KMS-11 (cell line): Measurements from ENCODE around the gene SSBP3.

ENCODE experiments used
- H2AFZ ChIP-seq: fragments of 200-600 bp; sonication (generic); 2 replicates; pipeline ENCODE4 v1.6.1; 2016; ENCODE audit warnings: antibody characterized with exemption, mixed run types, low read depth
- H3K27ac ChIP-seq: fragments of 200-600 bp; sonication (generic); 2 replicates; pipeline ENCODE4 v1.6.1; 2016; ENCODE audit warnings: mild to moderate bottlenecking, mixed run types
- H3K27me3 ChIP-seq: fragments of 200-600 bp; sonication (generic); 2 replicates; pipeline ENCODE4 v1.6.1; 2017; ENCODE audit warnings: mild to moderate bottlenecking, low read depth, mixed run types, moderate library complexity; ENCODE audit not compliant: insufficient read depth
- H3K36me3 ChIP-seq: fragments of 200-600 bp; sonication (generic); 2 replicates; pipeline ENCODE4 v1.6.1; 2017; ENCODE audit warnings: mild to moderate bottlenecking, mixed run types; ENCODE audit not compliant: insufficient read depth
- H3K4me1 ChIP-seq: fragments of 200-600 bp; sonication (generic); 2 replicates; pipeline ENCODE4 v1.6.1; 2016; ENCODE audit warnings: mild to moderate bottlenecking, low read depth, mixed run types; ENCODE audit not compliant: poor library complexity, severe bottlenecking
- H3K4me2 ChIP-seq: fragments of 200-600 bp; sonication (generic); 2 replicates; pipeline ENCODE4 v1.7.0; 2016; ENCODE audit warnings: mild to moderate bottlenecking, mixed run types
- H3K4me3 ChIP-seq: fragments of 200-600 bp; sonication (generic); IDR thresholded peaks from 2 replicates; pipeline ENCODE4 v1.6.1; 2017; ENCODE audit warnings: low read depth, low read length, mixed read lengths; ENCODE audit not compliant: insufficient read depth
- H3K79me2 ChIP-seq: fragments of 200-600 bp; sonication (generic); 2 replicates; pipeline ENCODE4 v1.6.1; 2016; ENCODE audit warnings: low read depth, mixed run types; ENCODE audit not compliant: insufficient read depth
- H3K9ac ChIP-seq: fragments of 200-600 bp; sonication (generic); 2 replicates; pipeline ENCODE4 v1.6.1; 2016; ENCODE audit warnings: mild to moderate bottlenecking, mixed run types
- H4K20me1 ChIP-seq: fragments of 200-600 bp; sonication (generic); 2 replicates; pipeline ENCODE4 v1.6.1; 2016; ENCODE audit warnings: mild to moderate bottlenecking, mixed run types; ENCODE audit not compliant: insufficient read depth
- CTCF ChIP-seq: fragments of 200-600 bp; sonication (generic); conservative IDR thresholded peaks from 2 replicates; pipeline ENCODE4 v1.6.1; 2017; ENCODE audit warnings: low read depth, mild to moderate bottlenecking, antibody characterized with exemption, low read length, moderate library complexity, mixed read lengths

The SSBP3 gene

GRCh38 chr1:54342288-54342687, 63.9 kb downstream of the SSBP3 start:
- no peaks in the 10 kb centered on the region for H3K4me1 ChIP-seq
- no peak overlapping the region for H3K27ac ChIP-seq
- no peaks in the 10 kb centered on the region for H4K20me1 ChIP-seq

DNA sequence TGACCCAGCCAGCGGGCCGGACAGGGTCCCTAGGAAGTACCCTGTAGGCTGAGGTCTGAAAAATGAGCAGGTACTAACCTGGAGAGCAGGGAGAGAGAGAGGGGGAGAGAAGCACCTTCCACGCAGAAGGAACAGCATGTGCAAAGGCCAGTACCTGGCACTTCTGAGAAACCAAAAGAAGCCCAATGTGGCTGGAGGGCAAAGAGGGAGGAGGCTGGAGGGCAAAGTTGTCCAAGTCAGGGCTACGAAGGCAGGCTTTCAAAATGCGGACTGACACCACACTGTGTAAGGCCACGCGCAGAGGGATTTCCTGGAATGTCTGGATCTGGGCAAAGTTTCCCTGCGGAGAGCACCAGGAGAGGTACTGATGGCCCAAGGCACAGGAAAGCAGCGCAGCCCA, 64.4 kb downstream of the SSBP3 start:
- Histone ChIP-seq H3K9ac (no peak overlapping the region), H4K20me1 (no peaks in the 10 kb centered on the region), H3K36me3 (no peaks in the 10 kb centered on the region), H3K27me3 (no peaks in the 10 kb centered on the region), H3K4me1 (no peaks in the 10 kb centered on the region), H3K4me2 (no peak overlapping the region), H3K27ac (no peak overlapping the region), H3K79me2 (no peaks in the 10 kb centered on the region), H2AFZ (no peak overlapping the region), H3K4me3 (no peak overlapping the region)
- no peak for TF ChIP-seq CTCF

More at GRCh38 chr1:54342288-54342687, 63.9 kb downstream of the SSBP3 start:
- H2AFZ ChIP-seq, result no peak overlapping the region
- H3K9ac ChIP-seq, result no peak overlapping the region
- H3K27me3 ChIP-seq, result no peaks in the 10 kb centered on the region
- no peak overlapping the region for H3K4me3 ChIP-seq
- H3K36me3 ChIP-seq, result no peaks in the 10 kb centered on the region
- H3K79me2 ChIP-seq, result no peaks in the 10 kb centered on the region
- no peak for TF ChIP-seq CTCF
- no peak overlapping the region for H3K4me2 ChIP-seq

DNA sequence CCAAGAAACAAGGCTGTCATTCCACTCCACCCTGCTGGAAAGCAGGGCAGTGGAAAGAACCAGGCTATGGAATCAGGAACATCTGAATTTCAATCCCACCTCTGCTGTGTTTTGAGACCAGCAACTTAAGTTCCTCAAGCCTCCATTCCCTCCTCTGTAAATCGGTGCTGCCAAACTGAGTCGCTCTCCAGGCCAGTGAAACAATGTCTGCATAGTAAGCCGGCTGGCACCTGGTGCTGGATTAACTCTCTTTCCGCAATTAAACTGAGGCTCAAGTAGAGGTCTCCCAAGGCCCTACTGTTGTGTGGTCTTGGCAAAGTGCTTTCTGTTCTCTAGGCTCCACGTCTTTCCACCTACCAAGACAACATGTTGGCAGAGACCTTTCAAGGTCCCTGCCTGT, 65.3 kb downstream of the SSBP3 start:
- Histone ChIP-seq H2AFZ (no peak overlapping the region), H3K79me2 (no peaks in the 10 kb centered on the region), H3K9ac (no peak overlapping the region), H3K27me3 (no peaks in the 10 kb centered on the region), H3K4me2 (no peak overlapping the region), H3K27ac (no peak overlapping the region), H3K36me3 (no peaks in the 10 kb centered on the region), H4K20me1 (no peaks in the 10 kb centered on the region), H3K4me3 (no peak overlapping the region), H3K4me1 (no peaks in the 10 kb centered on the region)
- TF ChIP-seq CTCF, result no peak

DNA sequence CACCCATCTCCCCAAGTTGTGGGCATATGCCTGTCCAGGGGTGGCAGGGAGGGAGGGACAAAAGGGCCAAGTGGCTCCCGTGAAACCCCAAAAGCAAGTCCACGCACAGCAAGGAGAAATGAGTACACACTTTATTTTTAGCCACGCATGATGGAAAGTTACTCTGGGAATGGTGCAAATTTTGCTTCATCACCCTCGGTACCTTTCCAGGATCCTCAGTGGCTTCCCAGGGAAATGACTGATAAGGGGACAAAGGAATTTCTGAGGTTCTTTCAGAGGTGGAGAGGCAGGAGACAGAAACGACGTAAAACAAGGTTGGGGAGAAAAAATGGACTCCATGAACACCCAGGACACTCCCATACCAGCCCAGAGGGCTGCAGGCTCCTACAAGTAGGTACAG, 65.8 kb downstream of the SSBP3 start:
- Histone ChIP-seq H2AFZ (no peak overlapping the region), H3K9ac (no peak overlapping the region), H3K4me3 (no peak overlapping the region), H3K79me2 (no peaks in the 10 kb centered on the region), H3K27ac (no peak overlapping the region), H4K20me1 (no peaks in the 10 kb centered on the region), H3K4me2 (no peak overlapping the region), H3K4me1 (no peaks in the 10 kb centered on the region), H3K36me3 (no peaks in the 10 kb centered on the region), H3K27me3 (no peaks in the 10 kb centered on the region)
- no peak for TF ChIP-seq CTCF
